Spleen (tissue), 11 donors: Measurements from ENCODE around the gene SMARCD3. TPM values are rescaled to one million over a fixed set of nuclear protein-coding genes. Genes with fewer than 3 reads are reported as not detected.

ENCODE experiments used
- DNase-seq: peaks from one replicate; pipeline ENCODE4 v3.0.0-alpha.2; 2020
- H3K27ac ChIP-seq, 8 donors: fragments of 200-600 bp; sonication (generic) in 7 of 8; 1 replicate in 4 of 8; 2 replicates in 4 of 8; pipeline versions ENCODE4 v1.5.0 to v1.8.0; 2016 to 2021; ENCODE audit warnings: inconsistent platforms in 4 of 8, mild to moderate bottlenecking in 4 of 8, moderate library complexity in 1 of 8
- H3K27me3 ChIP-seq, 7 donors: fragments of 200-600 bp; sonication (generic) in 6 of 7; replicated peaks in 1 of 7; 1 replicate in 4 of 7; 2 replicates in 3 of 7; pipeline versions ENCODE4 v1.5.0 to v1.8.0; 2016 to 2021; ENCODE audit warnings: inconsistent platforms in 3 of 7, mild to moderate bottlenecking in 1 of 7
- H3K36me3 ChIP-seq, 6 donors: fragments of 200-600 bp; sonication (generic) in 5 of 6; 1 replicate in 4 of 6; 2 replicates in 2 of 6; pipeline versions ENCODE4 v1.5.0 to v1.8.0; 2016 to 2021; ENCODE audit warnings: inconsistent platforms in 2 of 6
- H3K4me1 ChIP-seq, 6 donors: fragments of 200-600 bp; sonication (generic) in 5 of 6; 1 replicate in 3 of 6; 2 replicates in 3 of 6; pipeline versions ENCODE4 v1.5.0 to v1.8.0; 2016 to 2021; ENCODE audit warnings: inconsistent platforms in 3 of 6
- H3K4me3 ChIP-seq, 8 donors: fragments of 200-600 bp; sonication (generic) in 7 of 8; 1 replicate in 4 of 8; 2 replicates in 4 of 8; pipeline versions ENCODE4 v1.5.0 to v1.8.0; 2016 to 2021; ENCODE audit warnings: inconsistent platforms in 4 of 8, mild to moderate bottlenecking in 4 of 8, moderate library complexity in 2 of 8
- H3K9me3 ChIP-seq, 8 donors: fragments of 200-600 bp; sonication (generic) in 7 of 8; 1 replicate in 4 of 8; 2 replicates in 4 of 8; pipeline versions ENCODE4 v1.5.0 to v1.8.0; 2016 to 2021; ENCODE audit warnings: inconsistent platforms in 4 of 8
- POLR2A ChIP-seq, 3 donors: fragments of 450-650 bp; IDR thresholded peaks; one replicate each; pipeline ENCODE4 v1.5.1; 2017; ENCODE audit warnings: antibody characterized with exemption in 3 of 3, mild to moderate bottlenecking in 1 of 3
- POLR2AphosphoS5 ChIP-seq, 3 donors: sonication (generic); formaldehyde crosslinking; IDR thresholded peaks; one replicate each; pipeline ENCODE4 v1.5.1; 2017; ENCODE audit warnings: antibody characterized with exemption in 3 of 3
- WGBS, 5 donors: extraction: QIAGEN DNeasy Blood & Tissue Kit in 3 of 5; methylation state at CpG; one replicate each; pipeline versions ENCODE4 v1.1.5 to v1.1.7; 2013 to 2018; 5-methylcytosine and 5-hydroxymethylcytosine counted together
- intact Hi-C: fragments of 100-400 bp; cut with DNase I; formaldehyde crosslinking; loops from one replicate; pipeline ENCODE4 v1.15.0; 2023; ENCODE audit warnings: low total_unique reads
- polyA plus RNA-seq, 3 donors: library from polyadenylated mRNA; stranded (reverse); fragments of 200-250 nt; gene quantifications; one replicate each; pipeline ENCODE4 v1.2.1, GENCODE V29; 2013
- total RNA-seq, 7 donors: library from RNA; depleted of rRNA in 3 of 7; stranded (reverse); fragments of >200 nt in 3 of 7; fragmentation: NEBNext Ultra II Directional in 4 of 7; extraction: Animal tissue kit (Norgen Biotek cat#: 25700) in 4 of 7; gene quantifications; one replicate each; pipeline versions ENCODE4 v1.1.0 to v1.2.1, GENCODE V29; 2016 to 2021
- TF ChIP-seq, protein P1 (sequence below), 11 experiments: fragments of 200-600 bp in 7 of 11; fragments of 450-650 bp in 4 of 11; sonication (generic) in 4 of 11; IDR thresholded peaks in 8 of 11; conservative IDR thresholded peaks in 3 of 11; 1 replicate in 7 of 11; 2 replicates in 4 of 11; pipeline versions ENCODE4 v1.4.0 to v1.8.0; 2016 to 2021; ENCODE audit warnings: antibody characterized with exemption in 11 of 11, inconsistent platforms in 4 of 11, mild to moderate bottlenecking in 1 of 11
- donor health status: healthy with polysubstance abuse.
- donor health status: DM: no; HTN: no; CAD: no; lungs with moderate emphysema.
- donor health status: DM: no; HTN: no; CAD: no.
- donor health status: Bipolar disorder and iron deficiency.
- donor health status: healthy.
- donor health status: DM: no; HTN: no; CAD: no.
- donor health status: DM: yes; HTN: yes; CAD: no.

The SMARCD3 gene
- total and polyA plus RNA-seq, 10 donors: 8.8 to 40.2 (median 16.5) TPM

DNA sequence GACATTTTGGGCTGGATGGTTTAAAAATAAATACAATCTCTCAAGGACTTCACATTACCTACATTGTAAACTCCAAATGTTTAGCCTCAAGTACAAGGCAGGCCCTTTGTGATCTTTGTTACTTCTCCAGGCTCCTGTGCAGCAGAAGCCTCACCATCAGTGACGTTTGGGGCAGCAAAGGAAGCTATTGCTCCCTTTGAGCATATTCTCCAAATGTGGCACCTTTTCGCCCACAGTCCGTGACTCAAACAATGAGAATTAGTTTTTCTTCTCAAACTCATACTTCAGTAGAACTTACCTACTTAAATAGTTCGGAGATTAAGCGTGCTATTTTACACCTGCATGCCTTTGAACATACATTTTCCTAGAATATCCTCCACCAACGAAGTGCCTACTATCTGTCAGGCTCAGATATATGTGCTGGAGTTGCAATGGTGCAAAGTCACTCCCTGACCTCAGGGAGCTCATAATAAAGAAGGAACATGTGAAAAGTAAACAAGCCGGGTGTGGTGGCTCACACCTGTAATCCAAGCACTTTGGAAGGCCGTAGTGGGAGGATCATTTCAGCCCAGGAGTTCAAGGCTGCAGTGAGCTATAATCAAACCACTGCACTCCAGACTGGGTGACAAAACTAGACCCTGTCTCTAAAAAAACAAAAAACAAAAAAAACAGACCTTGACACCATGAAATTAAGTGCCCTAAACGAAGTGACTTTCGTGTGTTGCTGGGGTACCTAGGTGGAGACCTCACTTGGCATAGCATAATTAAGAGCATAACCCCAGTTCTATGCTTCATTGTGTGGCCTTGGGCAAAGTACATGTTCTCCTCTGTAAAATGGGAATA lies 20.2 kb downstream of the SMARCD3 start:
- DNase-seq: peak; percentile 28
- H3K9me3 ChIP-seq: no peaks in the 10 kb centered on the region
- peaks cover 18 to 54% (median 37%) of the 10 kb centered on the region in 6 donors for H3K4me1 ChIP-seq
- peak overlapping the region in 7 of 8 donors; percentile 85 to 94 (median 91) for H3K4me3 ChIP-seq
- intact Hi-C loops: no loop called here
- peaks cover 4 to 21% (median 16%) of the 10 kb centered on the region in 6 donors for H3K36me3 ChIP-seq
- H3K27ac ChIP-seq: peak overlapping the region in 6 of 8 donors; percentile 43 to 89 (median 84)
- TF ChIP-seq, protein P1, sequence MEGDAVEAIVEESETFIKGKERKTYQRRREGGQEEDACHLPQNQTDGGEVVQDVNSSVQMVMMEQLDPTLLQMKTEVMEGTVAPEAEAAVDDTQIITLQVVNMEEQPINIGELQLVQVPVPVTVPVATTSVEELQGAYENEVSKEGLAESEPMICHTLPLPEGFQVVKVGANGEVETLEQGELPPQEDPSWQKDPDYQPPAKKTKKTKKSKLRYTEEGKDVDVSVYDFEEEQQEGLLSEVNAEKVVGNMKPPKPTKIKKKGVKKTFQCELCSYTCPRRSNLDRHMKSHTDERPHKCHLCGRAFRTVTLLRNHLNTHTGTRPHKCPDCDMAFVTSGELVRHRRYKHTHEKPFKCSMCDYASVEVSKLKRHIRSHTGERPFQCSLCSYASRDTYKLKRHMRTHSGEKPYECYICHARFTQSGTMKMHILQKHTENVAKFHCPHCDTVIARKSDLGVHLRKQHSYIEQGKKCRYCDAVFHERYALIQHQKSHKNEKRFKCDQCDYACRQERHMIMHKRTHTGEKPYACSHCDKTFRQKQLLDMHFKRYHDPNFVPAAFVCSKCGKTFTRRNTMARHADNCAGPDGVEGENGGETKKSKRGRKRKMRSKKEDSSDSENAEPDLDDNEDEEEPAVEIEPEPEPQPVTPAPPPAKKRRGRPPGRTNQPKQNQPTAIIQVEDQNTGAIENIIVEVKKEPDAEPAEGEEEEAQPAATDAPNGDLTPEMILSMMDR (IDR thresholded peaks at IDR 0.05 in 8 of 11, conservative IDR thresholded peaks at IDR 0.05 in 3 of 11): no peak
- TF ChIP-seq POLR2AphosphoS5 (IDR thresholded peaks at IDR 0.05) (no peak), POLR2A (IDR thresholded peaks at IDR 0.05) (no peak)
- 73 to 85% (median 79%) methylated on average over 10 of the region's 10 CpGs for WGBS, 5 donors
- no peaks in the 10 kb centered on the region for H3K27me3 ChIP-seq

DNA sequence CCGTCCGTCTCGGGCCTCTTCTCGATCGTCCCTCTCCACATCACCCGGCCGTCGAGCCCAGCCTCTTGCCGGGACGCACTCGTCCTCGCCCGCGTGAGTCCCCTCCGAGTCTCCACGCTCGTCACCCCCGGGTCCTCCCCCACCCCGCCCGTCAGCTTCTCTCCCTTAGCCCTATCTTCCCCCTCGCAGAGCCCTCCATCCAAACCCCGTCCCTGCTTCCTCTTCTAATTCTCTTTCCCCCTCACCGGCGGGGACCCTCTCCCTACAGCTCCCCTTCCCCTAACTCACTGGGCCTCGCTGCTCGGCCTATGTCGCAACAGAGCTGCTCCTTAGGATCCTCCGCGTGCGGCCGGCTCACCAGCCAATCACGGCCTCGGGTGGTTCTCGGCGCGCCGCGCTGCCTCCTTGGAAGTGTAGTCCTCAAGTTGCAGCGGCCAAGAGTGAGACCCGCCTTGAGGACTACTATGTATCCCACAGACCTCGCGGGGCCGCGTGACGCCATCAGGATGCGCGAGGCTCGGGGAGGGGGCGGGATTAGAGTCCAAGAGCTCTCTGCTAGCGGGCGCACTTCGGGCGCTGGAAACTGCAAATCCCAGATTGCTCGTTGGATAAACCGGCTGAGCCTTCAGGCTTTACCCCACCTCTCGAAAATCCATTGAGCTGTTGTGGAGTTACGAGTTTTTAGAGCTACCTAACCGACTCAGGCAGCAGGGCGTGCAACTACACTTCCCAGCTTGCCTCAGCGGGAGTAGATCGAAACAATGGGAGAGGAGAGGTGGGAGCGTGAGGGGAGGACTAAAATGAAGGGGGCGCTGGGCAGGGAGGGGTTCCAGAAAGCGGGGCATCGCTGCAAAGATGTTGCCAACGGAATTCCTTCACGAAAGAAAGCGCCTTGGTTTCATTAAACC lies 21.4 kb downstream of the SMARCD3 start, which contains the start of gene ABCF2:
Gene ABCF2 (minus strand): TSS at position 331 of the 908 bp plus-strand sequence. CDS start 747 bp downstream, outside the sequence.
- intact Hi-C loops: no loop called here
- peak within 1 kb of the TSS; percentile 43 to 89 (median 79) for H3K27ac ChIP-seq
- DNase-seq: peak; percentile 100
- WGBS, 5 donors: 0 to 1% (median 0%) methylated on average over 59 to 68 of the region's 68 CpGs
- TF ChIP-seq, protein P1 (IDR thresholded peaks at IDR 0.05 in 8 of 11, conservative IDR thresholded peaks at IDR 0.05 in 3 of 11): peak in 3 of 11 experiments; percentile 14 to 46 (median 32)
- peak; percentile 88 to 94 (median 90) for TF ChIP-seq POLR2AphosphoS5 (IDR thresholded peaks at IDR 0.05)
- peak; percentile 5 to 31 (median 7) for TF ChIP-seq POLR2A (IDR thresholded peaks at IDR 0.05)
- no peaks in the 10 kb centered on the region for H3K27me3 ChIP-seq
- peaks cover 17 to 46% (median 34%) of the 10 kb centered on the region in 6 donors for H3K4me1 ChIP-seq
- H3K36me3 ChIP-seq: peaks cover 4 to 33% (median 27%) of the 10 kb centered on the region in 6 donors
- no peaks in the 10 kb centered on the region for H3K9me3 ChIP-seq
- peak within 1 kb of the TSS; percentile 48 to 94 (median 90) for H3K4me3 ChIP-seq

DNA sequence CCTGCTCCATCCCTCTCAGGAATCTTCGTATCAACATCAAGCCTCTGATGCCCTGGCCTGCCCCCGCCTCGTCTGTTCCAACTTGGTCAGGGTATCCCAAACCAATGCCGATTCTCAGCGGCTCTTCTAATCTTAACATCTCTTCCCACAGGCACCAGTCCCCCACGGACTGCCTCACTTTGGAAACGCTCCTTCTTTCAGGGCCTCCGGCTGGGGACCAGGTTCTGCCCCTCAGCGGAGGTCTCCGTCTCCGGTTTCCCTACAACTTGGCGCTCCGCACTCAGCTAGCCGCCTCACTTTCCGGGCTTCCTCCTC lies 22.0 kb downstream of the SMARCD3 start:
- DNase-seq: no peak
- peaks cover 14 to 40% (median 29%) of the 10 kb centered on the region in 6 donors for H3K4me1 ChIP-seq
- TF ChIP-seq POLR2A (IDR thresholded peaks at IDR 0.05) (no peak), POLR2AphosphoS5 (IDR thresholded peaks at IDR 0.05) (no peak)
- TF ChIP-seq, protein P1 (IDR thresholded peaks at IDR 0.05 in 8 of 11, conservative IDR thresholded peaks at IDR 0.05 in 3 of 11): no peak
- peak overlapping the region; percentile 48 to 94 (median 90) for H3K4me3 ChIP-seq
- intact Hi-C loops: no loop called here
- 1 to 5% (median 2%) methylated on average over 15 of the region's 15 CpGs for WGBS, 5 donors
- no peaks in the 10 kb centered on the region for H3K9me3 ChIP-seq
- H3K36me3 ChIP-seq: peaks cover 4 to 39% (median 34%) of the 10 kb centered on the region in 6 donors
- no peaks in the 10 kb centered on the region for H3K27me3 ChIP-seq
- peak overlapping the region in 7 of 8 donors; percentile 62 to 89 (median 84) for H3K27ac ChIP-seq
